ENCODE measurements around the gene GALNT9.

DNA sequence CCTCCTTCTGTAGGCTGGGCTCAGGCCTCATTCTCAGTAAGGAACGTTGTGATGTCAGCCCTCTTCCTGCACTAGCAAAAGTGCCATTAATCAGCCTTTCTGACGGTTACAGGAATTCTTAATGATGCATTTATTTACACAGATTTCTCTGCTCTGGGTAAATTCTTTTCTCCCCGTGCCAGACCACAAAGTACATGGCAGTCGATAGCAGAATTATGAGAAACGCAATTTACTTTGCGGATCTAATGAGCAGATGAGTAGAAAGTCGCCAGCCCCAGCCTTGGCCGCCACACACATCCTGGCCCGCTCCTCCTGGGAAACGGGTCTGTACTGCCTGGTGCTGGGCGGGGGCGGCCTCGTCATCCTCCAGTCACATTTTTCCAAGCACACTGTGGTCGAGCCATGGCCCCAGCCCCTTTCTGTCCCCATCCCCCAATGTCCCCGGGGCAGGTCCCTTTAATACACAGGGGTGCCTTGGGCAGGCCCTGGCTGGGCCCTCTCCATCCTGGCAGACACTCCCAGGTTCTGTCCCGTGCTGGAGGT, 159.2 kb downstream of the GALNT9 start:
- TF ChIP-seq POLR2AphosphoS5 (IDR thresholded peaks at IDR 0.05): no peak
- no peak for TF ChIP-seq CTCF (IDR thresholded peaks at IDR 0.05)

All from sigmoid colon (tissue), 4 donors.